Measurements from ENCODE around the gene NKTR.

NKTR gene

DNA sequence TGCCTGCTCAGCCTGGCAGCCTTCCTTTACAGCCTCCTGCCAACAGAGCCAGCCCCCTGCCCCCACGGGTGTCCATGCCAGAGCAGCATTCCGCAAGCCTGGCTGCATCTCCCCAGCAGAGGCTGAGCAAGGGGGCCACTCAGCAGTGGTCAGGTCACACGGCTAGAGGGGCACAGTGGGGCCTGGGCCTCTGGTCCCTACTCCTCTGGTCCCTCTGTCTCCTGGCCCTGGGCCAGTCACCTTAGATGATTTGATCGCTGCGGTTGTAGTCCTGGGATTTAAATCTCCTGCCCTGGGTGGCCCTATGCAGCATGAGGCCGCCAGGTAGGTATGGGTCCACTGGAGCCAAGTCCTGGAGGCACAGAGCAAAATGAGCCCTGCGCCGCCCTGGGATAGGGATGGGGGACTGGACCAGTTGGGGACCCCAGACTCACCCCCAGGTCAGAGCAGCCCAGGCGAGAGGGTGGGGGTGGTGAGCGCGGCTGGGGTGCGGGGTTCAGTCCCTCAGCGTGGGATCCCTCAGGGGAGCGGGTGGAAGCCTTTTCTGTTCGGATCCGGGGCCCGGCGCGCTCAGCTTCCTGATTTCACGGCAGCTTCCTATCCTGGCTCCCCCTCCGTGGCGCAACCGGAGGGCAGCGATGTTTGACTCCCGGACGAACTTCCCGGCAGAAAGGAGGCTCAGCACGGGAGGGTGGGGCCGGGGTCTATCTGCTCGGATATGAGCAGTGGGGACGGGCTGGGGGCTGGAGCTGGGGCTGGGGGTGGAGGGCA lies 53.3 kb downstream of the NKTR start, which contains the start of gene ZBTB47:
ZBTB47 (plus strand) TSS at position 138 of the 771 bp plus-strand sequence. CDS start 4,659 bp downstream, outside the sequence.
- TF ChIP-seq CTCF (IDR thresholded peaks at IDR 0.05), result no peak

DNA sequence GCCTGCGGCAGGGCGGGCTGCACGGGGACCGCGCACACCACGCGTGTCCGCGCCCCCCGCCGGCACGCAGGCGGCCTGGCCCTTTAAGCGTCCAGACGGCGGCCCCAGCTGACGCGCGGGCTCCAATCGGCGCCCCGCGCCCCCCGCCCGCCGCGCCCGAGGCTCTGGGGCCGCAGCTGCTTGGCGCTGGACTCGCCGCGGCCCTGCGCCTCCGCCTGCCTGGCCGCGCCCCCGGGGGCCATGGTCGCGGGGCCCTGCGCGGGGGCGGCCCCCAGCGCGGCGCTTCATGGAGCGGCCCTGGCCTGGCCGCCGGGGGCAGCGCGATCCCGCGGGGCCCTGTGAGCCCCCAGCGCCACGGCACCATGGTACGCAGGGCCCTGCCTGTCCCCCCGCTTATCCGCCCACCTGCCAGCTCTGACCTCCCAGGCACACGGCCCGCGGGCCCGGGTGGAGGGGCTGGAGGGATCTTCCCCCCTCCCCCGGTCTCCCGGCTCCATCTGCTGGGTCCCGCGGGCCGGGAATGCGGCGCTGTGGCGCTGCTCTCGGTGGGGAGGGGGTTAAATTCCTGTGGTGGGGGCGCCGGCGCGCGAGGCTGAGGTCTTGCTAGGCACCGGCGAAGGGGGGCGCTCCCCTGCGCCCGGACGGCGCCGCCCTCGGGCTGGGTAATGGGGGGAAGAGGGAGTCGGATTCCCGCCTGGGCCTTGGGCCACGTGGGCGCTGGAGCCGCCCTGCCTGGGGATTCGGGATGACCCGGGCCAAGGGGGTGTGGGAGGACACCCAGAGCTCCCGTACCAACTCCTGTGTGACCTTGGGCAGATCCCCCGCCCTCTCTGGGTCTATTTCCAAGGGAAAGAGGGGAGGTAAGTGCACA lies 54.1 kb downstream of the NKTR start:
- TF ChIP-seq CTCF (IDR thresholded peaks at IDR 0.05), result peak; percentile 34; the same call in 1 of the 2 replicates

DNA sequence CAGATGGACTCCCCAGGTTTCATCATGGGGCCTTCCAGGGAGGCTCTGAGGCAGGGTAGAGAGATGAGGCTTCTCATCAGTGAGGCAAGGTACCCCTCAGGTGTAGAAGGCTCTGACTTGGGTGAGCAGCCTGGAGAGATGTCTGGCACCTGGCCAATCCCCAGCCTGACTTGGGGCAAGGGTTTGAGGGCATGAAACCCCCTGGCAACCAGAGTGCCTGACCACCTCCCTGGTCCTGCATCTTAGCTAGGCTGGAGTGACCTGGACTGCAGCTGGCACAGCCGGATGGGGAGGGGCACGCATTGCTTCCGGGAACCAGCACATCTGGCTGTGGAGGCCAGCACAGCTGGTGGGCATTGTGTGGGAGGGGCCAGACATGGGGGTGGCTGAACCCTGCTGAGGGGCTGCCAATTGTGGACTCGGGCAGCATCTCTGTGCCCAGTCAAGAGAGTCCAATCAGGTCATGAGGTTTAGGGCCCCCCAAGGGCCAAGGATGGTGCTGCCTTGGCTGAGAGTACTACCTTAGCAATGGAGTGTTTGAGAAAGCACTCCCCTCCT lies 54.9 kb downstream of the NKTR start:
- TF ChIP-seq CTCF (IDR thresholded peaks at IDR 0.05), result no peak

GRCh38 chr3:42655980-42656679 lies 55.6 kb downstream of the NKTR start:
- TF ChIP-seq CTCF (IDR thresholded peaks at IDR 0.05), result no peak

DNA sequence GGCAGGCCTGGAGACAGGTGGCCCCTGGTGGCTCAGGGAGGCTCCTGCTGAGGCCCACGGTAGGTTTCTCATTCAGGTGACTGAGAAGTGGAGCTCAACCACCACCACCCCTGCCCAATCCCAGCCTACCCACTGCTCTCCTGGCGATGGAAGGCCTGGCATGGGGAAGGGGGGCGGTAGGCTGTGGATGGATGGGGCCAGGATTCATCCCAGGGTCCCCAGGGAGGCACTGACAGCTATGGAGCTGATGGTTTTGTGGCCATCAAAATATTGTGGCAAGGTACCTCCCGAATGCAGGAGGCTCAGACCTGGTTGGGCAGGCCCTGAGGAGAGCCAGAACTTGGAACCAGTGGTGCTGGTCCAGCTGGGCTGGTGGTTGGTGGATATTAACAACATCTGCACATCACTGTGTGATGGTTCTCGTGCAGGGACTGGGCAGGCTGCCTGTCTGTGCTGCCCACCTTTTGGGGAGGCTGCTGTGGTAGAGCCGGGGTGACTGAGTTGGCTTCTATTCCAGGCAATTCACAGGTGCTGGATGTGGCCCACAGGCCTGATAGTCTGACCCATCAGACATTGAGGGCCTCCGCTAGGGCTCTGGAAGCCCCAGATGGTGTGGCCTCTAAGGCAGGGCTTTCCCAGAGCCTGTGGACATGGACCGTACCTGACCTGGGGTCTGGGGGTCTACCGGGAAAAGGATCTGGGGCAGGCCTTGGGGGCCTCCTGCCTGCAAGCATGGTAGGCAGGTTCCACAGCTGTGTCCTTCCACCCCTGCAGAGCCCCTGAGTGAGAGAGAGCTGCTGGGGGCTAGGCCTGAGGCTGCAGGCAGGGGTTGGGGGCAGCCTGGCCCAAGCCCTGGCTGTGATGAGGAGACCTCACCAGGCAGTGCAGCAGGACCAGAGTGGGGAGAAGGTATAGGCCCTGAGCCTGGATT lies 56.5 kb downstream of the NKTR start:
- no peak for TF ChIP-seq CTCF (IDR thresholded peaks at IDR 0.05)

DNA sequence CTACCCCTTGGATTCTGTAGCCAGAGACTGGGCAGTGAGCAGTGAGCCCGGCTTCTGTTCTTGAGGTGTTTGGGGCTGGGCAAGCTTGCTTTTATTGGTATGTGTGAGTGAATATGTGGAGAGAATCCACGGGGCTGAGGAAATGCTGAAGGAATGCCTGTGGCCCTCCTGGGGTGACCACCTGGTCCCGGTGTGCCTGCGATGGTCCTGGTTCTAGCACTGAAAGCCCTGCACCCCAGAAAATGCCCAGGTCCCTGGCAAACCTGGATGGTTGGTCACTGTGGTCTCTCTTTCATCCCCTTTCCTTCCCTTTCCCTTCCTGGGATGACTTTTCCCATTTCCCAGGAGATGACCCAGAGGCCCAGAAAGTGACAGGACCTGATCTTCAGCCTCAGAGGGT lies 57.2 kb downstream of the NKTR start:
- TF ChIP-seq CTCF (IDR thresholded peaks at IDR 0.05), result no peak
